Measurements from ENCODE around the gene B4GALNT4. TPM values are rescaled to one million over a fixed set of nuclear protein-coding genes. Genes with fewer than 3 reads are reported as not detected.
A peak's percentile ranks its signal among the peaks of the same experiment; 100 is the strongest.

The B4GALNT4 gene
- total RNA-seq, 1 donor from 2014 or later = 294 TPM

GRCh38 chr11:376531-377173 is 7.4 kb downstream of the B4GALNT4 start:
- no peak for DNase-seq (ENCODE audit: low spot score, unreplicated experiment)
- peaks cover 26% of the 10 kb centered on the region for H3K36me3 Mint-ChIP-seq (ENCODE audit: insufficient read depth)

GRCh38 chr11:377174-377865 is 8.0 kb downstream of the B4GALNT4 start:
- Mint-ChIP-seq H3K27me3 (no peaks in the 10 kb centered on the region), H3K4me3 (ENCODE audit: low read depth) (no peak overlapping the region), H3K9me3 (ENCODE audit: low read depth) (no peaks in the 10 kb centered on the region), H3K36me3 (ENCODE audit: insufficient read depth) (peaks cover 27% of the 10 kb centered on the region), H3K27ac (no peak overlapping the region), H3K4me1 (ENCODE audit: low read depth) (no peaks in the 10 kb centered on the region)
- no peak for DNase-seq (ENCODE audit: low spot score, unreplicated experiment)
- TF ChIP-seq, protein P1, sequence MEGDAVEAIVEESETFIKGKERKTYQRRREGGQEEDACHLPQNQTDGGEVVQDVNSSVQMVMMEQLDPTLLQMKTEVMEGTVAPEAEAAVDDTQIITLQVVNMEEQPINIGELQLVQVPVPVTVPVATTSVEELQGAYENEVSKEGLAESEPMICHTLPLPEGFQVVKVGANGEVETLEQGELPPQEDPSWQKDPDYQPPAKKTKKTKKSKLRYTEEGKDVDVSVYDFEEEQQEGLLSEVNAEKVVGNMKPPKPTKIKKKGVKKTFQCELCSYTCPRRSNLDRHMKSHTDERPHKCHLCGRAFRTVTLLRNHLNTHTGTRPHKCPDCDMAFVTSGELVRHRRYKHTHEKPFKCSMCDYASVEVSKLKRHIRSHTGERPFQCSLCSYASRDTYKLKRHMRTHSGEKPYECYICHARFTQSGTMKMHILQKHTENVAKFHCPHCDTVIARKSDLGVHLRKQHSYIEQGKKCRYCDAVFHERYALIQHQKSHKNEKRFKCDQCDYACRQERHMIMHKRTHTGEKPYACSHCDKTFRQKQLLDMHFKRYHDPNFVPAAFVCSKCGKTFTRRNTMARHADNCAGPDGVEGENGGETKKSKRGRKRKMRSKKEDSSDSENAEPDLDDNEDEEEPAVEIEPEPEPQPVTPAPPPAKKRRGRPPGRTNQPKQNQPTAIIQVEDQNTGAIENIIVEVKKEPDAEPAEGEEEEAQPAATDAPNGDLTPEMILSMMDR (IDR thresholded peaks at IDR 0.05; ENCODE audit: unreplicated experiment) = no peak

More at GRCh38 chr11:376531-377173, 7.4 kb downstream of the B4GALNT4 start:
- no peaks in the 10 kb centered on the region for H3K4me1 Mint-ChIP-seq (ENCODE audit: low read depth)
- no peak overlapping the region for H3K4me3 Mint-ChIP-seq (ENCODE audit: low read depth)
- no peak overlapping the region for H3K27ac Mint-ChIP-seq
- H3K27me3 Mint-ChIP-seq = no peaks in the 10 kb centered on the region
- TF ChIP-seq, protein P1 (IDR thresholded peaks at IDR 0.05; ENCODE audit: unreplicated experiment) = no peak
- H3K9me3 Mint-ChIP-seq (ENCODE audit: low read depth) = no peaks in the 10 kb centered on the region

GRCh38 chr11:377883-378500 is 8.7 kb downstream of the B4GALNT4 start:
- Mint-ChIP-seq H3K27me3 (no peaks in the 10 kb centered on the region), H3K4me3 (ENCODE audit: low read depth) (no peak overlapping the region), H3K4me1 (ENCODE audit: low read depth) (no peaks in the 10 kb centered on the region), H3K9me3 (ENCODE audit: low read depth) (no peaks in the 10 kb centered on the region), H3K27ac (peak overlapping the region; percentile 52), H3K36me3 (ENCODE audit: insufficient read depth) (peaks cover 25% of the 10 kb centered on the region)
- TF ChIP-seq, protein P1 (IDR thresholded peaks at IDR 0.05; ENCODE audit: unreplicated experiment) = no peak
- no peak for DNase-seq (ENCODE audit: low spot score, unreplicated experiment)

DNA sequence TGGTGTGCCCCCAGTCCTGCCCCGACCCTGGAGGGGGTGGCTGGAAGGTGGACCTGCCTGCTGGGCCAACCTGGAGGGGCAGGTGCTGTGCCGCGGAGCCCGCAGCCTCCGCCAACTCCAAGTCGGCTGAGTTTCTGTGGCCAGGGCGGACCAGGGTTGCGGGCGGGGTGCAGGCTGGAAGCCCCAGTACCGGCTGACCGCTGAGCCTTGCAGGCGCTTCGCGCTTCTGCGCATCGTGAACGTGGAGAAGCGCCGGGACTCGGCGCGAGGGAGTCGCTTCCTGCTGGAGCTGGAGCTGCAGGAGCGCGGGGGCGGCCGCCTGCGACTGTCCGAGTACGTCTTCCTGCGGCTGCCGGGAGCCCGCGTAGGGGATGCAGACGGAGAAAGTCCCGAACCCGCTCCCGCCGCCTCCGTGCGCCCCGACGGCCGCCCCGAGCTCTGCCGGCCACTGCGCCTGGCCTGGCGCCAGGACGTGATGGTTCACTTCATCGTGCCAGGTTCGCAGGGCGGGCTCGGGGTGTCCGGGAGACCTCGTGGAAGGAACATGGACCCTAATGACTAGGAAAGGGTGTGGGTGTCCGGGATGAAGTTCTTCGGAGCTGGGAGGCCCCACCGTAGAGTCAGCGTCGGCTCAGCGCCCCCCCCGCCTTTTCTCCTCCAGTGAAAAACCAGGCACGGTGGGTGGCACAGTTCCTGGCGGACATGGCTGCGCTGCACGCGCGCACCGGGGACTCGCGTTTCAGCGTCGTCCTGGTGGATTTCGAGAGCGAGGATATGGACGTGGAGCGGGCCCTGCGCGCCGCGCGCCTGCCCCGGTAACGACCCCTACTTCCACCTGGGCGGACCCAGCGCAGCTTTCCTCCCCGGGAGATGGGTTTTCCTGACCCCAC is 10.2 kb downstream of the B4GALNT4 start:
- Mint-ChIP-seq H3K36me3 (ENCODE audit: insufficient read depth) (peaks cover 21% of the 10 kb centered on the region), H3K9me3 (ENCODE audit: low read depth) (no peaks in the 10 kb centered on the region), H3K27me3 (no peaks in the 10 kb centered on the region), H3K4me3 (ENCODE audit: low read depth) (no peak overlapping the region), H3K27ac (no peak overlapping the region), H3K4me1 (ENCODE audit: low read depth) (peaks cover 4% of the 10 kb centered on the region)
- DNase-seq (ENCODE audit: low spot score, unreplicated experiment) = no peak
- TF ChIP-seq, protein P1 (IDR thresholded peaks at IDR 0.05; ENCODE audit: unreplicated experiment) = no peak

DNA sequence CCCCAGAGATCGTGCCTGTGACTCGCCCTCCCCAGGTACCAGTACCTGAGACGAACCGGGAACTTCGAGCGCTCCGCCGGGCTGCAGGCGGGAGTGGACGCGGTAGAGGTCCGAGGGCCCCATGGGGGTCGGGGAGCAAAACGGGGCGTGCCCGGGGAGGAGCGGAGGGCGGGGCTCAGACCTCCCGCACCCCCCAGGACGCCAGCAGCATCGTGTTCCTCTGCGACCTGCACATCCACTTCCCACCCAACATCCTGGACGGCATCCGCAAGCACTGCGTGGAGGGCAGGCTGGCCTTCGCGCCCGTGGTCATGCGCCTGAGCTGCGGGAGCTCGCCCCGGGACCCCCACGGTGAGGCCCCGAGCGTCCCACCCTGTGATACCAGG is 10.8 kb downstream of the B4GALNT4 start:
- H3K27me3 Mint-ChIP-seq = no peaks in the 10 kb centered on the region
- H3K36me3 Mint-ChIP-seq (ENCODE audit: insufficient read depth) = peaks cover 21% of the 10 kb centered on the region
- TF ChIP-seq, protein P1 (IDR thresholded peaks at IDR 0.05; ENCODE audit: unreplicated experiment) = no peak
- no peak overlapping the region for H3K4me3 Mint-ChIP-seq (ENCODE audit: low read depth)
- H3K4me1 Mint-ChIP-seq (ENCODE audit: low read depth) = peaks cover 4% of the 10 kb centered on the region
- H3K9me3 Mint-ChIP-seq (ENCODE audit: low read depth) = no peaks in the 10 kb centered on the region
- no peak overlapping the region for H3K27ac Mint-ChIP-seq
- no peak for DNase-seq (ENCODE audit: low spot score, unreplicated experiment)

Measured in progenitor cell of endocrine pancreas (in vitro differentiated cells).